GM21528 (cell line): ENCODE measurements around the gene SGIP1.
"Not testable (repeated sequence)": the region's sequence is repeated elsewhere in the genome, so short reads cannot be mapped to it uniquely, and the experiment has no call there.

Source experiments
- ATAC-seq: cut with Tn5 transposase; IDR thresholded peaks from one replicate; pipeline ENCODE4 v1.9.1; 2021; ENCODE audit warnings: mild to moderate bottlenecking, moderate library complexity; ENCODE audit not compliant: unreplicated experiment, low FRiP score

Gene SGIP1

DNA sequence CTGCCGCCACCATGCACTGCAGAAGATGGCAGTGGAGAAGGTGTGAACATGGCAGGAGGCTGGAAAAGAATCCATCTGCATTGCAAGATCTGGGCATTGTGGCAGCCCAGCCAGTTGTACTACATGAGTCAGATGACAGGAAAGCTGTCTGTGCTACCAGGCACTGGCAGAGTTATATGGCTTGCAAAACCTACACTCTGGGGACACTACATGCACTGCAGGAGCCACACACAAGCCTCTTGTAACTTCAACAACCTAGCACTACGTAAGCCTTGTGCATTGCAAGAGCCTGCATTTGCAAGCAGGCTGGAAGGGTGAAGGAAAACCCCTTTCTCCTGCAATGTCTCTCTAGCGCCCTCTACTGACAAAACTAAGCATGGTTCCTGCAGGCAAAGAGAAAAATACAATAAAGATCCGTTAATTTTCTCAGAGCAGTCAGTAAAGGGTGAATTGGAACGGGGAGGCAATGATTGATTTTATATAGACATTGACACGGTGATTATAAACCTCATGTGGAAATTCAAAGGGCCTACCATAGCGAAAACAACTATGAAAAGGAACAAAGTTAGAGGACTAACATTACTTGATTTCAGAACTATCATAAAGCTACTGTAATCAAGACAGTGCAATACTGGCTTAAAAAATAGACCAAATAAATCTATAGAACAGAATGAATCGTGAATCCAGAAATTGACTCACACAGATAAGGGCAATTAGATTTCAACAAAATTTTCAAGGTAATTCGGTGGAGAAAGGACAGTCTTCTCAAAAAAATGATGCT lies 192.1 kb downstream of the SGIP1 start:
- ATAC-seq = peak; percentile 89

DNA sequence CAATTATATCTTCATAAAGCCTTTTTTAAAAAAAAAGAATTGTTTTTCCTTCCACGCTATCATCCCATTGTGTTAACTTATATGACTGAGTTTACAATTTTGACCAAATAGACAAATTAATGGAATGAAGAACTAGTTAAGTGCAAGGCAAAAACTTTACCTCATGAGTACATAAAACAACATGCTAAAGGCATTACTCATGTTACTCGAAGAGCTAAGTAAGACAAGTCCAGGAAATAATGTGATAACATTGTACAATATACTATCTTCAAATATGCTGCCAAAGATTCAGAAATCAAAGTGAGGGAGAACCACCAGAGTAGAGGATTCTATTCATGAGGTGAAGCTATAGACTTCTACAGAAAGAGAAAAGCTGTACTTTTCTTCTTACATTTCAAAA lies 194.1 kb downstream of the SGIP1 start:
- no peak for ATAC-seq

GRCh38 chr1:66728716-66729115 lies 194.8 kb downstream of the SGIP1 start:
- not testable (repeated sequence) for ATAC-seq

- no peak for ATAC-seq
Measured at GRCh38 chr1:66729119-66729518, 195.2 kb downstream of the SGIP1 start.

- ATAC-seq = no peak
Measured at GRCh38 chr1:66729523-66729922, 195.6 kb downstream of the SGIP1 start.

- no peak for ATAC-seq
Measured at GRCh38 chr1:66730462-66730861, 196.5 kb downstream of the SGIP1 start.

- no peak for ATAC-seq
Measured at GRCh38 chr1:66731170-66731865, 197.4 kb downstream of the SGIP1 start.

GRCh38 chr1:66732407-66733166 lies 198.6 kb downstream of the SGIP1 start:
- ATAC-seq = no peak

GRCh38 chr1:66733348-66734017 lies 199.5 kb downstream of the SGIP1 start:
- no peak for ATAC-seq

DNA sequence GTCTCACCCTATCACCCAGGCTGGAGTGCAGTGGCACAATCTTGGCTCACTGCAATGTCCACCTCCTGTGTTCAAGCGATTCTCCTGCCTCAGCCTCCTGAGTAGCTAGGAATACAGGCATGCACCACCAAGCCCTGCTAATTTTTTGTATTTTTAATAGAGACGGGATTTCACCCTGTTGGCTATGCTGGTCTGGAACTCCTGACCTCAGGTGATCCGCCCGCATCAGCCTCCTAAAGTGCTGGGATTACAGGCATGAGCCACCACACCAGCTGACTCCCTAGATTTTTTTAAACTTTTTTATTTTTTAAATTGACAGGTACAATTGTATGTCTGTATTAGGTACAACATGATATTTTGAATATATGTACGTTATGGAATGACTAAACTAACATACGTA lies 200.6 kb downstream of the SGIP1 start:
- ATAC-seq = not testable (repeated sequence)

DNA sequence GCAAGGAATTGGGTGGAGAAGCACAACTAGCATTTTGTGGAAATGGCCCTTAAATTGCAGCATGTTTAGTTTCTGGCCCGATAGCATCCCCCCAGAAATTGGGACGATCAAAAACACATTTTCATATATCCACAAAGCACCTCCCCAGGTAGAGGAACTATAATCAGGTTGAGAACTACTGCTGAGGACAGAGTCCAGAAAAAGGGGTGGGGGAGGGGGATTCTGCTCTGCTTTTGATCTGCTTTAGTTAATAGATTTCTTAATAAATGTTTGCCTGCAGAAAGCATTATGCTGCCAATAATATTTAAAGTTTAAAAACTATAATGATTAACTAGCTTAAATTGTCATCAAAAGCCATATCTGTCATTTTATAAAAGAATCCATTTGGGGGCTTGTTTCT lies 203.9 kb downstream of the SGIP1 start:
- ATAC-seq = no peak

DNA sequence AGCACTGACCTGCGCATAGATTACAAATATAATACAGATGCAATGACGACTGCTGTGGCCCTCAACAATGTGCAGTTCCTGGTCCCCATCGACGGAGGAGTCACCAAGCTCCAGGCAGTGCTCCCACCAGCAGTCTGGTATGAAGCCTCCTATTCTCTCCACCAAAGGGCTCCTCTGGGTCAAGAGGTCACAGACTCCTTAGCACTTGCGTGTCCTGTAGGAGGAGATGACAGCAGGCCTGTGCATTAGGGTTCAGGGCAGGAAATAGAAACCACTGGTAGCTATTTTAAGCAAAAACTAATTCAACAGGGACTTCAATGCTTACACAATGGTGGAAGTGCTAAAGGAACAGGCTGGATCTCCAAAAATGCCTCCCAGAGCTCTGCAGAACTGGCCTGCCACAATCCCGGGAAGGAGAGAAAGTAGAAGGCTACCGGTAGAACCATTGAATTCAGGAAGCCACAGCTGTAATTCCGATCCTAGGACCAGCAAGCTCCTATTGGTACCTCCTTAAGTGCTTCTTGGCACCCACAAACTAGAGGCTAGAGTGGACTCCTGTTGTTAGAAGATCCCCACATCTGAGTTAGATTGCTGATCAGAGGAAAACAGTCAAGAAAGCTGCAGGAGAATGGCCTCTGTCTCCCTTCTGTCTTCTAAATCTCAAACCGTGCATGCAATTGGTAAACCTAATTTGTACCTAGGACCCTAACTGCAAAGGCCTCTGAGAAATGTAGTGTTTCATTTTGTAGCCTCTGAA lies 205.6 kb downstream of the SGIP1 start:
- peak; percentile 64 for ATAC-seq

DNA sequence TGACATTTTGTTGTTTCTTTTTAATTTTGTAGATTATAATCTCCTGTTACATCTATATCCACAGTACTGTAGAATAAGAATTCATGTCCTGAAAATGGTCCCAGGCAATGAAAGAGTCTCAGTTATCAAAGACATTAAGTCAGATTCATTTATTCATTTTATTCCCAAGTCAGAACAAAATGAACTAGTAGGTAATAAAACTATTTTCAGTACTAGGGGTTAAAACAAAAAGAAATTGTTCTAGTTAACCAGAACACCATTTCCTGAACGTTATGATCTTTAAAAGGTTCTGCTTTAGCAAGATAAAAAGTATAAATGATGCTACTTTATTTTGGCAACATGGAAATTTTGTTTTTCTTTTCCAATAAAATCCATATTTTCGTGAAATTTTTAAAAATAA lies 211.5 kb downstream of the SGIP1 start:
- ATAC-seq = no peak

- ATAC-seq = no peak
Measured at GRCh38 chr1:66747501-66747900, 213.5 kb downstream of the SGIP1 start.

DNA sequence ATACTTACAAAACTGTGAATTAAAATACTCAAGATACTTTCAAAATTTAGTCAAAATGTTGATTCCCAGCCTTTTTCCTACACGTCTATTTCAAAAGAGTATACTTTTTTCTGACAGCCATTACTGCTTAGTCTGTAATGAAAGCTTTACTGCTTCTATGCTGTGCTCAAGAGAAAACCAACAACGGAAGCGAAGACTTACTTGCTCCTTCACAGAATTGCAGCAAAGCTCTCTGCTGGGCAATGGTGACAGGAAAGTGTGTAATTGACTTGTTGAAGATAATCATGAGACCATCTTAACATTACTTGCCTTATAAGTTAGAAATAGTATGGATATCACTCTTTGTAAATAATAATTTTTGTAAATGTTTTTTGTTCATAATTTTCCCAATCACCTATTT lies 216.6 kb downstream of the SGIP1 start:
- no peak for ATAC-seq

GRCh38 chr1:66751160-66751559 lies 217.2 kb downstream of the SGIP1 start:
- ATAC-seq = no peak

DNA sequence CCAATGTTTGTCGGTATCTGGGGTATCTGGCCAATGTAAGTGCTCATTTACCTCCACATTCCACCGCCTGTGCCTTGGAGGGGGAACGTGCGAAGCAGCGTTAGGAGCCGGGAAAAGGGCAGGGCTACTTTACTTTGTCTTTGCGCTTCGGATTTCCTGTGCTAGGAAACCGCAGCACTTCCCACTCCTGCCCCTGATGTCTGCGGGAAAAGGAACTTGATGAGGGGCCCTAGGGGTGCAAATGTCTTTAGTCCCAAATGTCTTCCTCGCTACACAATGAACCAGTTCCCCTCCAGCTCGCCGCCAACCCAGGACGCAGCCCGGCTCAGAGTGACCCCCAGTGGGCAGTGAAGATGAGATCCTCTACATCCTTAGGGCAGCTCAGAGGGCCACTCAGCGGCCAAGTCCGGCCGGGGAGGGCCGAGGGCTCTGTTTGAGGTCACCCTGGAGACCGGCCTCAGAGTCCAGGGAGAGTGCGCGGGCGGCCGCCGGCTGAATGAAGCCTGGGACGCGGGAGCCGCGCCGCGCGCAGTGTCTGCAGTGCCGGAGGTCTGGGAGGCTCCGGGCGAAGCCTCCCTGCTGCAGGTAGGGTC lies 218.1 kb downstream of the SGIP1 start, which contains the start of gene DYNLT5:
TSS of gene DYNLT5 (plus strand) at position 460 of the 593 bp plus-strand sequence. CDS start 2,200 bp downstream, outside the sequence.
- no peak for ATAC-seq

DNA sequence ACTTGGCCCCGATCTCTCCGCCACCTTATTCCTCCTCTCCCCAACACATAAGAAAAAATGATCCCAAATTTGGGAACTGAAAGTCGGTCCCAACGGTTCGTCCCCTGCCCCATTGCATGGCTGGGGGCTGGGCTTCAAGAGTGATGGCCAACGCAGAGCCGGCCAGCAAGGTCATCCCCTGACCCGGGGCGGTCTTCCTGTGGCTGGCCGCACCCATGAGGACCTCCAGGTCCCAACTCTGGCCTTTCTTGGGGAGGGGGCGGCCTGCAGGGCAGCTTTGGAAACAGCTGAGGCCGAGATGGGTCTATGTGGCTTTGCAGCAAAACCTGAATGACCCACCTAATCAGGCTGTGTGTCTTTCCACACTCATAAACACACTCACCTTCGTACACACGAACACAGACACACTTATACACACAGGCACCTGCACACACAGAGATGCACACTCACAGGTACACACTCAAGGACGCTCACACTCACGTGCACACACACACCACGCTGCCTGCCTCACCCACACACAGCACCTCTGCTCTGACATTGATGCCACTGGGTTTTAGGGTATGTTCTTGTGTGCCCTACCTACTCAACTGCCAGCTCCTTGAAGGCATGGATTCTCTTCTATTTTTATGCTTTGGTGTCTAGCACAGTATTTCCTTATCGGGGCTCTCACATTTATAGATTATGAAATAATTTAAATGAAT lies 218.9 kb downstream of the SGIP1 start:
- no peak for ATAC-seq

DNA sequence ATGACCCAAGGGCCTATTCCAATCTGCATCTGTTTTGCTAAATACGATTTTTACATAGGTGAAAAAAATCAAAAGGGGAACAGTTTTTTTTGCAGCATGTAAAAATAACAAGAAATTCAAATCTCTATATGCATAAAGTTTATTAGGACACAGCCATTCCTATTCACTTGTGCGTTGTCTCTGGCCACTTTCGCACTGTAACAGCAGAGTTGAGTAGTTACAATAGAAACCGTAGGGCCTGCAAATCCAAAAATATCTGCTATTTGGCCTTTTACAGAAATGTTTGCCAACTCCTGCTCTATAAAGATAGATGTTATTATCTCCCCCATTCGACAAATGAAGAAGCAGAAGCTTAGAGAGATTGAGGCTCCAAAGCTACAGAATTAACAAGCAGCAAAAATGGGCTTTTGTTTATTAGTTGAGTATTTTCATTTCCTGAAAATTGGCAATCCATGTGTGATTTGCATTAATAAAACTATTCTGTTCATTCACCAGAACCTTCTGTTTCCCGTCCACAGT lies 223.8 kb downstream of the SGIP1 start:
- ATAC-seq = no peak
